ENCODE measurements around the gene SGSM1.

SGSM1 gene, protein sequence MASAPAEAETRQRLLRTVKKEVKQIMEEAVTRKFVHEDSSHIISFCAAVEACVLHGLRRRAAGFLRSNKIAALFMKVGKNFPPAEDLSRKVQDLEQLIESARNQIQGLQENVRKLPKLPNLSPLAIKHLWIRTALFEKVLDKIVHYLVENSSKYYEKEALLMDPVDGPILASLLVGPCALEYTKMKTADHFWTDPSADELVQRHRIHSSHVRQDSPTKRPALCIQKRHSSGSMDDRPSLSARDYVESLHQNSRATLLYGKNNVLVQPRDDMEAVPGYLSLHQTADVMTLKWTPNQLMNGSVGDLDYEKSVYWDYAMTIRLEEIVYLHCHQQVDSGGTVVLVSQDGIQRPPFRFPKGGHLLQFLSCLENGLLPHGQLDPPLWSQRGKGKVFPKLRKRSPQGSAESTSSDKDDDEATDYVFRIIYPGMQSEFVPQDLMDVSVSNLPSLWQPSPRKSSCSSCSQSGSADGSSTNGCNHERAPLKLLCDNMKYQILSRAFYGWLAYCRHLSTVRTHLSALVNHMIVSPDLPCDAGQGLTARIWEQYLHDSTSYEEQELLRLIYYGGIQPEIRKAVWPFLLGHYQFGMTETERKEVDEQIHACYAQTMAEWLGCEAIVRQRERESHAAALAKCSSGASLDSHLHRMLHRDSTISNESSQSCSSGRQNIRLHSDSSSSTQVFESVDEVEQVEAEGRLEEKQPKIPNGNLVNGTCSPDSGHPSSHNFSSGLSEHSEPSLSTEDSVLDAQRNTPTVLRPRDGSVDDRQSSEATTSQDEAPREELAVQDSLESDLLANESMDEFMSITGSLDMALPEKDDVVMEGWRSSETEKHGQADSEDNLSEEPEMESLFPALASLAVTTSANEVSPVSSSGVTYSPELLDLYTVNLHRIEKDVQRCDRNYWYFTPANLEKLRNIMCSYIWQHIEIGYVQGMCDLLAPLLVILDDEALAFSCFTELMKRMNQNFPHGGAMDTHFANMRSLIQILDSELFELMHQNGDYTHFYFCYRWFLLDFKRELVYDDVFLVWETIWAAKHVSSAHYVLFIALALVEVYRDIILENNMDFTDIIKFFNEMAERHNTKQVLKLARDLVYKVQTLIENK

GRCh38 chr22:24805790-24806662 is at the start of gene SGSM1:
SGSM1 (plus strand) TSS chr22:24806211; CDS start chr22:24806326, 115 bp downstream.
- peak; percentile 82 for DNase-seq

DNA sequence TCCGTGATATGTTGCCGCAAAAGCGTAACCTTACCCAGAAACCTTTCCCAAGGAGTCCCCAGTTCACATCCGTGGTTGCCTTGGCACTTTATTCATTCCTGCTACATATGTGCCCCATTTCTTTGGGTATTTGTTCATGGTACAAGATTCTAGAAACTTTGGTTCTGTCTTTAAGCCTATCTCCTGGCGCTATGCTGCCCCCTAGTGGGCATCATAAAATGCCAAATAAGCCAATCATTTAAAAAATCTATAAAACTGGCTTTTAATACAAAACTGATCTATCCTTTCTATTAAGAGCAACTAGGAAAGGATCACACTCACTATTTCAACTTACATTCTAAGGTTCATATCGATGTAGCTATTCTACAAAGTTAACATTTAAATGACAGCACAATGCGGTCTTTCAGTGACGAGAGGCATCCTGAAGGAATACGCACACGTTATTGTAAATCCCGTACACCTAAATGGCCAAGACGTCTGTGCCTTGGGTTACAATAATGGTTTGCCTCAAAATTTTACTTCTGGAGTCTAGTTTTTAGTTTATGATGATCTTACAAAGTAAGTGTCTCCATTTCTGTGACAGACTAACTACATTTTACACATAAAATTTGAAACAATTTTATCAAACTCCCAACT is 47.7 kb upstream of the SGSM1 start:
- DNase-seq = peak; percentile 81

GRCh38 chr22:24759765-24760164 is 46.2 kb upstream of the SGSM1 start:
- DNase-seq = no peak

DNA sequence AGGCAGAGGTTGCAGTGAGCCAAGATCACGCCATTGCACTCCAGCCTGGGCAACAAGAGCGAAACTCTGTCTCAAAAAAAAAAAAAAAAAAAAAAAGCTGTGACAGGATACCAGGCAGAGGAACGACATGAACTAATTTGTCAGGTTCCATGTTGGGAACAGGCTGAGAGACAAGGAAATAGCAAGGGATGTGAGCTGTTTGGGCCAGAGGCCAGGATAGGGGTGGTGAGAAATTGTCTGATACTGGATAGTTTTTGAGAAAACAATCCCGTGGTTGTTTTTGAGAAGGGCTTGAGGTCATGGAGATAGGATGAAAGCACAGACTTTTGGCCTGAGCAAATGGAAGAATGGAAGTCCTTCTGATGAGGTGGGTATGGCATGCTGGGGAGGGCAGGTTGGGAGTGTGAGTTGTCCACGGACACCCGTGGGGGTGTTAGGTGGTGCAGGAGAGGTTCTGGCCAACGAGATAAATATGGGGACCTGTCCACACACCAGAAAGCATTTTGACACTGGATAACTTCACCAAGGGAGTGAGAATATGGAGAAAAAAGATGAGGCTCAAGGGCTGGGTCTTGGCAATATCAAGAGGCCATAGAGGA is 45.2 kb upstream of the SGSM1 start:
- DNase-seq = no peak

GRCh38 chr22:24761888-24762675 is 43.9 kb upstream of the SGSM1 start:
- no peak for DNase-seq

GRCh38 chr22:24763872-24764485 is 42.0 kb upstream of the SGSM1 start:
- DNase-seq = no peak

GRCh38 chr22:24765166-24765565 is 40.8 kb upstream of the SGSM1 start:
- no peak for DNase-seq

- DNase-seq = peak; percentile 51
Observed at GRCh38 chr22:24768537-24769374, 37.3 kb upstream of the SGSM1 start.

GRCh38 chr22:24772493-24773220 is 33.4 kb upstream of the SGSM1 start:
- DNase-seq = no peak

DNA sequence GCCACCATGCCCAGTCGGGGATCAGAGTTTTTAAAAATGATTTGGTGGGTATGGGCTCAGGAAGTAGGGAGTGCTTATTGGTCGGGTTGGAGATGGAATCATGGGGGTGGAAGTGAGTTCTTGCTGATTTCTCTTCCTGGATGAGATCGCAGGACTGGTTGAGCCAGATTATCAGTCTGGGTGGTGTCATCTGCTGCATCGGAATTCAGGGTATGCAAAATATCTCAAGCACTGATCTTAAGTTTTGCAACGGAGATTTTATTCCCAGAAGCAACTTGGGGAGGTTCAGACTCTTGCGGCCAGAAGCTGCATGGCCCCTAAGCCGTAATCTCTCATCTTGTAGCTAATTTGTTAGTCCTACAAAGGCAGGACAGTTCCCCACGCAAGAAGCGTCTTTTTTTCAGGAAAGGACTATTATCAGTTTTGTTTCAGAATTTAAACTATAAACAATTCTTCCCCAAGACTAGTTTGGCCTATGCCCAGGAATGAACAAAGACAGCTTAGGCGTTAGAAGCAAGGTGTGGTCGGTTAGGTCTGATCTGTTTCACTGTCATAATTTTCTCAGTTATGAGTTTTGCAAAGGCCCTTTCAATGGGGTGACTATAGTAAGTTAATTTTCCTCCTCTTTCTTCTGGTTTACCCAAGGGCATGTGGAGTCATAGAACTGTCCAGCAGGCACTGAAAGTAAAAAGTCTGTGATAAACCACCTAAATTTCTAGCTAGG is 30.1 kb upstream of the SGSM1 start:
- no peak for DNase-seq

DNA sequence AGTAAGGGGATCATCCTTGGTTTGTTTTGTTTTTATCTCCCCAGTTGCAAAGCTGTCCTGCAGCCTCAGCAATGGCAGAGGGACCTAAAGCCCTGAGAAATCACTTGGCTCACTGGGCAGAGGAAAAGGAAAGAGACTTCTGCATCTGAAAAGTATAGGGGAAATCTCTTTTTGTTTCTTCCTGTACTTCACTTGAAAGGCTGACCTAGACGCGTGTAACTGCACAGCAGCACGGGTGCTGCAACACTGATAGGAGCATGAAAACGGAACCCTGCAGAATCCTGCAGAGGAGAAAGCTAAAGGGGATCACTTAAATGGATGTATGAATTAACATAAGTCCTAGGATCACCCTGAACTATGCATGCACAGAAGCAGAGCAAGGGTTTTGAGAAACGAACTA is 29.5 kb upstream of the SGSM1 start:
- no peak for DNase-seq

- DNase-seq = no peak
Observed at GRCh38 chr22:24789516-24789915, 16.5 kb upstream of the SGSM1 start.

DNA sequence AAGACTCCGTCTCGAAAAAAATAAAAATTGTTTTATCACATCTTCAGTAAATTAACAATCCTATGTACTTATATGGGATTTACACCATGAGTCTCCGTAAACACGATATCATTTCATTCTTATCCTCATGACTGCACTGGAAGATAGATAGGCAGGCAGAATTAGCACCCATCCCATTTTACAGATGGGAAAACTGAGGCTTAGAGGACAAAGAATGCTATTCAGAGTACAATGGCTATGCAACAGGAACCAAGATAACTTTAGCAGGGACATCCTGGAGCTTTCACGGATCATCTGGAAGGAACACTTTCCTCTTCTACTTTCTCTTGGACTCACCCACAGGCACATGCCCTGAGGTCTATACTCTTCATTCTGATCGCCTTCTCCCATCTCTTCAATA is 14.6 kb upstream of the SGSM1 start:
- no peak for DNase-seq

DNA sequence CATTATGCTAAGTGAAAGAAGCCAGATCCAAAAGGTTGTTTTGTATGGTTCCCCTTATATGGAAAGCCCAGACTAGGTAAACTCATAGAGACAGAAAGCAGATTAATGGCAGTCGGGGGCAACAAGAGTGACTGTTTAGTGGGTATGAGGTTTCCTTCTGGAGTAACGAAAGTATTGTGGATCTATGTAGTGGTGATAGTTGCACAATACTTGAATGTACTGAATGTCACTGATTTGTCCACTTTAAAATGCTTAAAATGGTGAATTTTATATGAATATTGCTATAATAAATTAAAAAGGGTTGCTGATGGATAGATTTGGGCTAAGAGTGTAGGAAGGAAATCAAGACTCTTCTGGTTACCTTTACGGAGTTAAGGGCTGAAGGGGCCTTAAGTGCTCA is 10.0 kb upstream of the SGSM1 start:
- DNase-seq = no peak

DNA sequence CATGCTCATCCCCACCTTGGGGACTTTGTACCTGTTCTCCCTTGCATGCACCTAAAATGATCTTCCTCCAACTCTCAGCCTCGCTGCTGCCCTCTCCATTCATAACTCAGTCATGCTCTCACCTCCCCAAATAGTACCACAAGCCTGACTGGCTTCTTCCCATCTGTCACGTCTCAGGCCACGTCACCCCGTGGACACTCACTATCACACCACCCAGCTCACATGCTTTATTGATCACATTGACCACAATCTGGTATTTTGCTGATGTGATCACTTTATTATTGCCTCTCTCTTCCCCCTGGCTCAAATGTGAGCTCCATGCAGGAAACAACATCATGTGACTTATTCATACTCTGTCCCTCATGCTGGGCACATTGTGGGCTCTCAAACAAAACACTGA is 9.2 kb upstream of the SGSM1 start:
- no peak for DNase-seq

GRCh38 chr22:24801901-24802465 is 4.0 kb upstream of the SGSM1 start:
- DNase-seq = peak; percentile 5

DNA sequence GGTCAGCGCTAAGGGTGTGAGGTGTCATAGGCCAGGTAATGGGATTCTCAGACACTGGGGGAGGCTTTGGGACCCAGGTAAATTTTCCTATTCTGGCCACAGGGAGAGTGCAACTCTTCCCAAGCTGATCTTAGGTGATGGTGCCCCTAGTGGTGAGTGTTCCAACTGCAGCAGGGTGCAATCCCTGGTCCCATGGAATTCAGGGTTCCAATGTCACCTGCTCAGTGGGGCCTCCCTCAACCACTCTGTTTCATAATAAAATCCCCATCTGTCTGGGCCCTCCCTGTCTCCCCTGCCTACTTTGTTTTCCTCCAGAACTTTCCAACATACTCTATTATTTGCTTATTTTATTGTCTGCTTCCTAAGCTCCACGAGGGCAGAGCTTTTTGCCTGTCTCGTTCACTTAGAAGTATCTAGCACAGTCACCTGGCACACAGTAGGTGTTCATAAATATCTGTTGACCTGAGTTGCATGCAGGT is 2.9 kb upstream of the SGSM1 start:
- DNase-seq = peak; percentile 63

GRCh38 chr22:24806663-24807001 is 621 bp downstream of the SGSM1 start:
- no peak for DNase-seq

Data from suppressor macrophage treated with lipopolysaccharide for 4 hours (primary cell).